Cortex of kidney (tissue), 1 donor: ENCODE results near the gene ZNF609.

ENCODE experiments used
- DNase-seq: peaks from one replicate; lab custom pipeline; 2025; lab: John Stamatoyannopoulos, UW

The ZNF609 gene

GRCh38 chr15:64502551-64502950 lies 42.2 kb downstream of the ZNF609 start:
- no peak for DNase-seq

GRCh38 chr15:64503197-64503596 lies 42.8 kb downstream of the ZNF609 start:
- DNase-seq, result no peak

GRCh38 chr15:64503640-64504039 lies 43.3 kb downstream of the ZNF609 start:
- no peak for DNase-seq

- DNase-seq, result no peak
Observed at GRCh38 chr15:64507293-64507802, 47.0 kb downstream of the ZNF609 start.

- no peak for DNase-seq
Observed at GRCh38 chr15:64507845-64508244, 47.5 kb downstream of the ZNF609 start.

- DNase-seq, result no peak
Observed at GRCh38 chr15:64513823-64514222, 53.4 kb downstream of the ZNF609 start.

GRCh38 chr15:64515196-64515595 lies 54.8 kb downstream of the ZNF609 start:
- no peak for DNase-seq

- DNase-seq, result no peak
Observed at GRCh38 chr15:64515825-64516224, 55.4 kb downstream of the ZNF609 start.

- no peak for DNase-seq
Observed at GRCh38 chr15:64519897-64520296, 59.5 kb downstream of the ZNF609 start.

GRCh38 chr15:64521201-64521600 lies 60.8 kb downstream of the ZNF609 start:
- no peak for DNase-seq

- DNase-seq, result no peak
Observed at GRCh38 chr15:64521726-64522164, 61.4 kb downstream of the ZNF609 start.

- no peak for DNase-seq
Observed at GRCh38 chr15:64522226-64522823, 61.9 kb downstream of the ZNF609 start.

- no peak for DNase-seq
Observed at GRCh38 chr15:64523240-64523639, 62.9 kb downstream of the ZNF609 start.

GRCh38 chr15:64524778-64525177 lies 64.4 kb downstream of the ZNF609 start:
- DNase-seq, result no peak

GRCh38 chr15:64525828-64526530 lies 65.6 kb downstream of the ZNF609 start:
- DNase-seq, result no peak

GRCh38 chr15:64527263-64527984 lies 67.0 kb downstream of the ZNF609 start:
- no peak for DNase-seq

- no peak for DNase-seq
Observed at GRCh38 chr15:64528871-64529270, 68.5 kb downstream of the ZNF609 start.

- no peak for DNase-seq
Observed at GRCh38 chr15:64530472-64530871, 70.1 kb downstream of the ZNF609 start.

GRCh38 chr15:64530918-64531317 lies 70.5 kb downstream of the ZNF609 start:
- no peak for DNase-seq

- no peak for DNase-seq
Observed at GRCh38 chr15:64532521-64533315, 72.3 kb downstream of the ZNF609 start.

GRCh38 chr15:64535460-64536243 lies 75.3 kb downstream of the ZNF609 start:
- no peak for DNase-seq
